ENCODE measurements around the gene CFAP161.

CFAP161 gene

GRCh38 chr15:81182031-81182755, 48.1 kb downstream of the CFAP161 start:
- Mint-ChIP-seq H3K36me3 (ENCODE audit: insufficient read depth) (no peaks in the 10 kb centered on the region), H3K4me3 (no peak overlapping the region), H3K9me3 (no peaks in the 10 kb centered on the region), H3K4me1 (no peaks in the 10 kb centered on the region), H3K27ac (ENCODE audit: low read depth) (no peak overlapping the region), H3K27me3 (peaks cover 49% of the 10 kb centered on the region)
- DNase-seq (ENCODE audit: low spot score in 2 of 2), result no peak
- no peak for ATAC-seq (replicated peaks; ENCODE audit: extremely low read depth, poor library complexity, severe bottlenecking)

GRCh38 chr15:81182756-81183438, 48.8 kb downstream of the CFAP161 start:
- no peak for ATAC-seq (replicated peaks; ENCODE audit: extremely low read depth, poor library complexity, severe bottlenecking)
- no peak overlapping the region for H3K27ac Mint-ChIP-seq (ENCODE audit: low read depth)

GRCh38 chr15:81183439-81183775, 49.3 kb downstream of the CFAP161 start:
- Mint-ChIP-seq H3K27ac (ENCODE audit: low read depth) (no peak overlapping the region), H3K9me3 (no peaks in the 10 kb centered on the region), H3K4me3 (no peak overlapping the region), H3K4me1 (no peaks in the 10 kb centered on the region), H3K27me3 (peaks cover 61% of the 10 kb centered on the region), H3K36me3 (ENCODE audit: insufficient read depth) (no peaks in the 10 kb centered on the region)
- ATAC-seq (replicated peaks; ENCODE audit: extremely low read depth, poor library complexity, severe bottlenecking) (no peak), DNase-seq (ENCODE audit: low spot score in 2 of 2) (no peak)

More at GRCh38 chr15:81182756-81183438, 48.8 kb downstream of the CFAP161 start:
- Mint-ChIP-seq H3K9me3 (no peaks in the 10 kb centered on the region), H3K4me1 (no peaks in the 10 kb centered on the region), H3K4me3 (no peak overlapping the region), H3K36me3 (ENCODE audit: insufficient read depth) (no peaks in the 10 kb centered on the region), H3K27me3 (peaks cover 56% of the 10 kb centered on the region)
- no peak for DNase-seq (ENCODE audit: low spot score in 2 of 2)

- no peak overlapping the region for H3K4me3 Mint-ChIP-seq
- no peaks in the 10 kb centered on the region for H3K9me3 Mint-ChIP-seq
- H3K27me3 Mint-ChIP-seq, result peaks cover 69% of the 10 kb centered on the region
- no peaks in the 10 kb centered on the region for H3K36me3 Mint-ChIP-seq (ENCODE audit: insufficient read depth)
- H3K27ac Mint-ChIP-seq (ENCODE audit: low read depth), result no peak overlapping the region
- DNase-seq (ENCODE audit: low spot score in 2 of 2) (no peak), ATAC-seq (replicated peaks; ENCODE audit: extremely low read depth, poor library complexity, severe bottlenecking) (no peak)
- H3K4me1 Mint-ChIP-seq, result no peaks in the 10 kb centered on the region
These were observed 50.1 kb downstream of the CFAP161 start for GRCh38 chr15:81184188-81184587.

GRCh38 chr15:81185631-81186295, 51.7 kb downstream of the CFAP161 start:
- no peaks in the 10 kb centered on the region for H3K36me3 Mint-ChIP-seq (ENCODE audit: insufficient read depth)
- ATAC-seq (replicated peaks; ENCODE audit: extremely low read depth, poor library complexity, severe bottlenecking) (no peak), DNase-seq (ENCODE audit: low spot score in 2 of 2) (no peak)
- H3K4me1 Mint-ChIP-seq, result no peaks in the 10 kb centered on the region
- H3K4me3 Mint-ChIP-seq, result no peak overlapping the region
- no peak overlapping the region for H3K27ac Mint-ChIP-seq (ENCODE audit: low read depth)
- H3K27me3 Mint-ChIP-seq, result peaks cover 77% of the 10 kb centered on the region
- H3K9me3 Mint-ChIP-seq, result no peaks in the 10 kb centered on the region

- Mint-ChIP-seq H3K4me1 (no peaks in the 10 kb centered on the region), H3K36me3 (ENCODE audit: insufficient read depth) (no peaks in the 10 kb centered on the region), H3K27ac (ENCODE audit: low read depth) (no peak overlapping the region), H3K4me3 (no peak overlapping the region), H3K27me3 (peaks cover 77% of the 10 kb centered on the region), H3K9me3 (no peaks in the 10 kb centered on the region)
- no peak for ATAC-seq (replicated peaks; ENCODE audit: extremely low read depth, poor library complexity, severe bottlenecking)
- no peak for DNase-seq (ENCODE audit: low spot score in 2 of 2)
These were observed 54.3 kb downstream of the CFAP161 start for GRCh38 chr15:81188354-81188753.

- H3K9me3 Mint-ChIP-seq, result no peaks in the 10 kb centered on the region
- no peak overlapping the region for H3K27ac Mint-ChIP-seq (ENCODE audit: low read depth)
- DNase-seq (ENCODE audit: low spot score in 2 of 2), result no peak
- no peaks in the 10 kb centered on the region for H3K36me3 Mint-ChIP-seq (ENCODE audit: insufficient read depth)
- H3K4me1 Mint-ChIP-seq, result no peaks in the 10 kb centered on the region
- H3K27me3 Mint-ChIP-seq, result peaks cover 70% of the 10 kb centered on the region
- ATAC-seq (replicated peaks; ENCODE audit: extremely low read depth, poor library complexity, severe bottlenecking), result no peak
- no peak overlapping the region for H3K4me3 Mint-ChIP-seq
These were observed 55.7 kb downstream of the CFAP161 start for GRCh38 chr15:81189583-81190283.

GRCh38 chr15:81190922-81191507, 56.9 kb downstream of the CFAP161 start:
- Mint-ChIP-seq H3K9me3 (no peaks in the 10 kb centered on the region), H3K36me3 (ENCODE audit: insufficient read depth) (no peaks in the 10 kb centered on the region), H3K27ac (ENCODE audit: low read depth) (no peak overlapping the region), H3K4me3 (no peak overlapping the region), H3K27me3 (peaks cover 73% of the 10 kb centered on the region), H3K4me1 (no peaks in the 10 kb centered on the region)
- no peak for DNase-seq (ENCODE audit: low spot score in 2 of 2)
- ATAC-seq (replicated peaks; ENCODE audit: extremely low read depth, poor library complexity, severe bottlenecking), result no peak

GRCh38 chr15:81191701-81192100, 57.6 kb downstream of the CFAP161 start:
- H3K4me3 Mint-ChIP-seq, result no peak overlapping the region
- H3K9me3 Mint-ChIP-seq, result no peaks in the 10 kb centered on the region
- no peak overlapping the region for H3K27ac Mint-ChIP-seq (ENCODE audit: low read depth)
- peaks cover 75% of the 10 kb centered on the region for H3K27me3 Mint-ChIP-seq
- DNase-seq (ENCODE audit: low spot score in 2 of 2), result no peak
- ATAC-seq (replicated peaks; ENCODE audit: extremely low read depth, poor library complexity, severe bottlenecking), result no peak
- no peaks in the 10 kb centered on the region for H3K4me1 Mint-ChIP-seq
- H3K36me3 Mint-ChIP-seq (ENCODE audit: insufficient read depth), result no peaks in the 10 kb centered on the region

- peaks cover 69% of the 10 kb centered on the region for H3K27me3 Mint-ChIP-seq
- H3K27ac Mint-ChIP-seq (ENCODE audit: low read depth), result no peak overlapping the region
- H3K4me1 Mint-ChIP-seq, result no peaks in the 10 kb centered on the region
- no peaks in the 10 kb centered on the region for H3K36me3 Mint-ChIP-seq (ENCODE audit: insufficient read depth)
- ATAC-seq (replicated peaks; ENCODE audit: extremely low read depth, poor library complexity, severe bottlenecking), result no peak
- no peak for DNase-seq (ENCODE audit: low spot score in 2 of 2)
- no peaks in the 10 kb centered on the region for H3K9me3 Mint-ChIP-seq
- no peak overlapping the region for H3K4me3 Mint-ChIP-seq
These were observed 60.7 kb downstream of the CFAP161 start for GRCh38 chr15:81194723-81195122.

GRCh38 chr15:81195339-81195864, 61.3 kb downstream of the CFAP161 start:
- H3K27ac Mint-ChIP-seq (ENCODE audit: low read depth), result no peak overlapping the region
- H3K4me1 Mint-ChIP-seq, result no peaks in the 10 kb centered on the region
- peaks cover 66% of the 10 kb centered on the region for H3K27me3 Mint-ChIP-seq
- no peak for DNase-seq (ENCODE audit: low spot score in 2 of 2)
- ATAC-seq (replicated peaks; ENCODE audit: extremely low read depth, poor library complexity, severe bottlenecking), result no peak
- no peaks in the 10 kb centered on the region for H3K36me3 Mint-ChIP-seq (ENCODE audit: insufficient read depth)
- H3K9me3 Mint-ChIP-seq, result no peaks in the 10 kb centered on the region
- no peak overlapping the region for H3K4me3 Mint-ChIP-seq

- Mint-ChIP-seq H3K4me1 (no peaks in the 10 kb centered on the region), H3K27ac (ENCODE audit: low read depth) (no peak within 1 kb of the TSS), H3K27me3 (peaks cover 55% of the 10 kb centered on the region), H3K36me3 (ENCODE audit: insufficient read depth) (no peaks in the 10 kb centered on the region), H3K9me3 (no peaks in the 10 kb centered on the region), H3K4me3 (no peak within 1 kb of the TSS)
- ATAC-seq (replicated peaks; ENCODE audit: extremely low read depth, poor library complexity, severe bottlenecking), result no peak
- DNase-seq (ENCODE audit: low spot score in 2 of 2), result no peak
These were observed 62.6 kb downstream of the CFAP161 start, which contains the start of gene IL16 for GRCh38 chr15:81196576-81197254. TSS of gene IL16 (plus strand) at chr15:81196879. CDS start at chr15:81225400, 28,521 bp downstream.
